Psoas muscle (tissue), 8 donors: ENCODE results near the gene DCHS2. TPM values are rescaled to one million over a fixed set of nuclear protein-coding genes. Genes with fewer than 3 reads are reported as not detected.

Experiments used
- ATAC-seq, 4 donors: fragments of 200-7000 bp; cut with Tn5 transposase; one replicate each; pipeline ENCODE4 v1.9.1; 2020; ENCODE audit warnings: moderate library complexity in 3 of 4, mild to moderate bottlenecking in 2 of 4
- DNase-seq, 2 donors: peaks; one replicate each; pipeline ENCODE4 v3.0.0-alpha.2; 2020
- H3K27ac ChIP-seq: fragments of 200-600 bp; one replicate; pipeline ENCODE4 v1.8.0; 2022
- H3K27me3 ChIP-seq, 3 donors: fragments of 200-600 bp in 1 of 3; one replicate each; pipeline versions ENCODE4 v1.6.1 to v1.8.0; 2013 to 2022; ENCODE audit warnings: low read length in 2 of 3, mild to moderate bottlenecking in 2 of 3, moderate library complexity in 1 of 3; ENCODE audit not compliant: insufficient read depth in 3 of 3
- H3K36me3 ChIP-seq, 2 donors: fragments of 200-600 bp in 1 of 2; one replicate each; pipeline versions ENCODE4 v1.6.1 to v1.8.0; 2013 to 2022; ENCODE audit warnings: low read depth in 1 of 2, mild to moderate bottlenecking in 1 of 2, moderate library complexity in 1 of 2; ENCODE audit not compliant: insufficient read depth in 1 of 2
- H3K4me1 ChIP-seq: fragments of 200-600 bp; one replicate; pipeline ENCODE4 v1.8.0; 2022
- H3K4me3 ChIP-seq: fragments of 200-600 bp; one replicate; pipeline ENCODE4 v1.8.0; 2022; ENCODE audit warnings: mild to moderate bottlenecking
- H3K9me3 ChIP-seq: fragments of 200-600 bp; one replicate; pipeline ENCODE4 v1.8.0; 2022
- CTCF ChIP-seq: fragments of 200-600 bp; IDR thresholded peaks from one replicate; pipeline ENCODE4 v1.8.0; 2022; ENCODE audit warnings: antibody characterized with exemption
- WGBS, 3 donors: extraction: QIAGEN DNeasy Blood & Tissue Kit; methylation state at CpG; one replicate each; pipeline versions ENCODE4 v1.1.6 to v1.1.7; 2013; 5-methylcytosine and 5-hydroxymethylcytosine counted together
- intact Hi-C, 2 donors: fragments of 100-400 bp; cut with DNase I; formaldehyde crosslinking; loops; one replicate each; pipeline versions ENCODE4 v1.11.0 to v1.14.2; 2022
- polyA plus RNA-seq, 3 donors: library from polyadenylated mRNA; stranded (reverse); fragments of 200-250 nt; gene quantifications; one replicate each; pipeline ENCODE4 v1.2.3, GENCODE V29; 2013
- total RNA-seq, 4 donors: library from RNA; stranded (reverse); fragmentation: NEBNext Ultra II Directional in 2 of 4; extraction: Animal tissue kit (Norgen Biotek cat#: 25700) in 2 of 4; gene quantifications; one replicate each; pipeline versions ENCODE4 v1.2.1 to v1.2.4, GENCODE V29; 2021 to 2023
- donor health status: healthy with polysubstance abuse.
- donor health status: DM: no; HTN: no; CAD: no; lungs with moderate emphysema.
- donor health status: Bipolar disorder and iron deficiency.
- donor health status: healthy.
- donor health status: DM: yes; HTN: yes; CAD: no.
- donor health status: DM: no; HTN: no; CAD: no.
- donor health status: DM: no; HTN: no; CAD: no.
- donor health status: DM: yes; HTN: yes; CAD: no.

Gene DCHS2
- total and polyA plus RNA-seq, 7 donors: 0.01 to 0.84 (median 0.16) TPM; not detected in 1

- no peaks in the 10 kb centered on the region for H3K4me1 ChIP-seq
- H3K9me3 ChIP-seq: no peaks in the 10 kb centered on the region
- intact Hi-C loops: no loop called here
- ATAC-seq: no peak
- peaks cover 0 to 9% (median 2%) of the 10 kb centered on the region in 3 donors for H3K27me3 ChIP-seq
- no peak overlapping the region for H3K4me3 ChIP-seq
- 70 to 84% (median 79%) methylated on average over 1 of the region's 1 CpG for WGBS, 3 donors
- no peak overlapping the region for H3K27ac ChIP-seq
- TF ChIP-seq CTCF: no peak
- DNase-seq: no peak
- H3K36me3 ChIP-seq: no peaks in the 10 kb centered on the region
Measured at GRCh38 chr4:154328030-154328429, 163.6 kb downstream of the DCHS2 start.

GRCh38 chr4:154320521-154320920, 171.1 kb downstream of the DCHS2 start:
- Histone ChIP-seq H3K27ac (no peak overlapping the region), H3K27me3 (no peaks in the 10 kb centered on the region), H3K4me3 (no peak overlapping the region), H3K36me3 (no peaks in the 10 kb centered on the region), H3K4me1 (no peaks in the 10 kb centered on the region), H3K9me3 (peaks cover 8% of the 10 kb centered on the region)
- WGBS, 3 donors: 50 to 56% (median 55%) methylated on average over 6 of the region's 6 CpGs
- intact Hi-C loops: no loop called here
- ATAC-seq: no peak
- TF ChIP-seq CTCF: no peak
- DNase-seq: no peak

- intact Hi-C loops: loop anchor here in 1 of 2 donors (10.0 kb wide), 1 partner anchor 535 kb away; the partner anchor contains the start of gene SFRP2
- Histone ChIP-seq H3K27me3 (no peaks in the 10 kb centered on the region), H3K4me3 (no peak overlapping the region), H3K27ac (no peak overlapping the region), H3K9me3 (peaks cover 8% of the 10 kb centered on the region), H3K36me3 (no peaks in the 10 kb centered on the region), H3K4me1 (no peaks in the 10 kb centered on the region)
- ATAC-seq (no peak), DNase-seq (no peak)
- TF ChIP-seq CTCF: no peak
- 89 to 99% (median 97%) methylated on average over 1 of the region's 1 CpG for WGBS, 3 donors
Measured at GRCh38 chr4:154319736-154320135, 171.9 kb downstream of the DCHS2 start.

DNA sequence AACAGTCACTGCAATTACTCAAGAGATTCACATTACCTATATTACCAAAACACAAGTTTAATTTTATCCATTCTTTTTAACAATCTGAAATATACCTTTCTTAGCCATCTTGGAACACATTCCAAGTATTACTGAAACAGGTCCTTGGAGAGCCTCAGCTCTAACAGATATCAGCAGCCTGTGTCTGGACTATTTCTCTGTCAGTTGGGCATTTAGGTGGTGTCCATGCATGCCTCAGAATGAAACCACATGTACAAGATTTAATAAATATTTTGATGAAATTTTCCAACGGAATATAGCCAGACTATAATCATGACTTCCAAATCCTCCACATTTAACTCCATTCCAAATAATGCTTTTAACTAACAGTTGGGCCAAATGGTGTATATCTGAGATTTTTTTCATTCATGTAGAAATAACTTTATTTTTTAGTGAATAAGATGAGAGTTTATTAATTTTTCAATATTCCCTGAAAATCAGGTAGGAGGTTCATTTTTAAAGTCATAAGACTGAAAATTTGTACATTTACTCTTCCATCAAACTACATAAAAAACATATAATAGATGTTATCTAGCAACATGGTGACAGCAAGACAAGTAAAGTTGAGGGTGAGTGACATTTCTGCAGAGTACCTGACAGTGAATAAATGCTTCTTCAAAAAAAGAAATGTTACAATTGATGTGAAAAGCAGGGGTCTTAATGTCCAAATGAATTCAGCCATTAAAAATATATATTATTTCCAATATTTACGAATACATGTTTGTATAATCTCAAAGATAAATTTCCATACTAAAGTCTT, 174.2 kb downstream of the DCHS2 start:
- DNase-seq (no peak), ATAC-seq (no peak)
- WGBS, 3 donors: 75 to 88% (median 81%) methylated on average over 2 of the region's 2 CpGs
- Histone ChIP-seq H3K27me3 (no peaks in the 10 kb centered on the region), H3K4me3 (no peak overlapping the region), H3K4me1 (no peaks in the 10 kb centered on the region), H3K36me3 (no peaks in the 10 kb centered on the region), H3K27ac (no peak overlapping the region), H3K9me3 (peaks cover 8% of the 10 kb centered on the region)
- intact Hi-C loops: loop anchor here in 1 of 2 donors (10.0 kb wide), 1 partner anchor 533 kb away; the partner anchor contains the start of gene SFRP2
- TF ChIP-seq CTCF: no peak
